ENCODE measurements around the gene MMP15. TPM values are rescaled to one million over a fixed set of nuclear protein-coding genes. Genes with fewer than 3 reads are reported as not detected.

Gene MMP15
- total and polyA plus RNA-seq, 4 donors: 19.5 to 44.5 (median 29.4) TPM

DNA sequence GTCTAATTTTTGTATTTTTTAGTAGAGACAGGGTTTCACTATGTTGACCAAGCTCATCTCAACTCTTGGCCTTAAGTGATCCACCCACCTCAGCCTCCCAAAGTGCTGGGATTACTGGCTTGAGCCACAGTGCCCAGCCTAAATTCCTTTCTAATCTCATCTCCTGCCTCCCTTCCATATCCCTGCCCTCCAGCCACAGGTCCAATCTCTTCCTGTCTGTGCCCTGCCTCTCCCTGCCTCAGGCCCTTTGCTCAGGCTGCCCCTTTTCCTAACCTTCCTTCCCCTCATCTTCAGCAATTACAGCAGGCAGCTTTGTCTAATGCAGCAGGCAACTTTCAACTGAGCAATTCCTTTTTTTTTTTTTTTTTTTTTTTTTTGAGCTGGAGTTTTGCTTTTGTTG is 56.8 kb downstream of the MMP15 start:
- Histone ChIP-seq H3K9ac (ENCODE audit: insufficient read depth in 1 of 2, low read length in 2 of 2) (no peak overlapping the region), H3K27ac (ENCODE audit: low read depth in 1 of 2, low read length in 1 of 2) (no peak overlapping the region), H3K4me3 (no peak overlapping the region), H3K9me3 (ENCODE audit: control insufficient read depth in 4 of 4, insufficient read depth in 3 of 4, low read length in 3 of 4) (peaks cover 0 to 2% (median 0%) of the 10 kb centered on the region in 4 donors), H3K4me1 (ENCODE audit: control insufficient read depth in 5 of 5, insufficient read depth in 5 of 5, low read length in 5 of 5) (peaks cover 0 to 4% (median 0%) of the 10 kb centered on the region in 5 donors), H3K36me3 (ENCODE audit: control insufficient read depth in 4 of 4, insufficient read depth in 4 of 4, low read length in 4 of 4) (no peaks in the 10 kb centered on the region), H3K27me3 (ENCODE audit: control insufficient read depth in 3 of 3, insufficient read depth in 3 of 3, low read length in 2 of 3) (no peaks in the 10 kb centered on the region)
- TF ChIP-seq, protein P1, sequence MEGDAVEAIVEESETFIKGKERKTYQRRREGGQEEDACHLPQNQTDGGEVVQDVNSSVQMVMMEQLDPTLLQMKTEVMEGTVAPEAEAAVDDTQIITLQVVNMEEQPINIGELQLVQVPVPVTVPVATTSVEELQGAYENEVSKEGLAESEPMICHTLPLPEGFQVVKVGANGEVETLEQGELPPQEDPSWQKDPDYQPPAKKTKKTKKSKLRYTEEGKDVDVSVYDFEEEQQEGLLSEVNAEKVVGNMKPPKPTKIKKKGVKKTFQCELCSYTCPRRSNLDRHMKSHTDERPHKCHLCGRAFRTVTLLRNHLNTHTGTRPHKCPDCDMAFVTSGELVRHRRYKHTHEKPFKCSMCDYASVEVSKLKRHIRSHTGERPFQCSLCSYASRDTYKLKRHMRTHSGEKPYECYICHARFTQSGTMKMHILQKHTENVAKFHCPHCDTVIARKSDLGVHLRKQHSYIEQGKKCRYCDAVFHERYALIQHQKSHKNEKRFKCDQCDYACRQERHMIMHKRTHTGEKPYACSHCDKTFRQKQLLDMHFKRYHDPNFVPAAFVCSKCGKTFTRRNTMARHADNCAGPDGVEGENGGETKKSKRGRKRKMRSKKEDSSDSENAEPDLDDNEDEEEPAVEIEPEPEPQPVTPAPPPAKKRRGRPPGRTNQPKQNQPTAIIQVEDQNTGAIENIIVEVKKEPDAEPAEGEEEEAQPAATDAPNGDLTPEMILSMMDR (IDR thresholded peaks at IDR 0.05; ENCODE audit: control extremely low read depth, extremely low read depth): no peak
- DNase-seq (no peak), ATAC-seq (ENCODE audit: insufficient read depth, low FRiP score) (no peak)

DNA sequence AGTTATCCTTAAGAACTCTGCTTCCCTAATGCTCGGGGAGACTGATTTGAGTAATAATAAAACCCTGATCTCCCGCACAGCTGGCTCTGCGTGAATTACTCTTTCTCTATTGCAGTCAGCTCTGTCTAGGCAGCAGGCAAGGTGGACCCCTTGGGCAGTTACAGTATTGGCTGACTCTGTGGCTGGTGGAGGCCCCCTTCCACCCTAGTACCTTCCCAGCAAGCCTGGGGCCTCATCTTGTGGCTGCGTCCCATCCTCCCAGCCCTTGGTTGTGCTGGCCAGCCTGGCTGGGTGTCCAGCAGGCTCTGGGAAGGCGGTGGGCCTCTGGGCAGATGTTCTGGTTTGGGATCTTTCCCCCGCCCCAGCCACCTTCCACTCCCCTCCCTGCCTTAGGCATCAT is 59.1 kb downstream of the MMP15 start:
- WGBS, 2 donors: 91 to 92% methylated on average over 6 of the region's 6 CpGs
- Histone ChIP-seq H3K4me1 (ENCODE audit: control insufficient read depth in 5 of 5, insufficient read depth in 5 of 5, low read length in 5 of 5) (peaks cover 0 to 6% (median 0%) of the 10 kb centered on the region in 5 donors), H3K27ac (ENCODE audit: low read depth in 1 of 2, low read length in 1 of 2) (no peak overlapping the region), H3K9ac (ENCODE audit: insufficient read depth in 1 of 2, low read length in 2 of 2) (no peak overlapping the region), H3K4me3 (no peak overlapping the region), H3K36me3 (ENCODE audit: control insufficient read depth in 4 of 4, insufficient read depth in 4 of 4, low read length in 4 of 4) (no peaks in the 10 kb centered on the region), H3K27me3 (ENCODE audit: control insufficient read depth in 3 of 3, insufficient read depth in 3 of 3, low read length in 2 of 3) (no peaks in the 10 kb centered on the region), H3K9me3 (ENCODE audit: control insufficient read depth in 4 of 4, insufficient read depth in 3 of 4, low read length in 3 of 4) (peaks cover 0 to 3% (median 0%) of the 10 kb centered on the region in 4 donors)
- DNase-seq: no peak
- TF ChIP-seq, protein P1 (IDR thresholded peaks at IDR 0.05; ENCODE audit: control extremely low read depth, extremely low read depth): no peak
- ATAC-seq (ENCODE audit: insufficient read depth, low FRiP score): no peak

DNA sequence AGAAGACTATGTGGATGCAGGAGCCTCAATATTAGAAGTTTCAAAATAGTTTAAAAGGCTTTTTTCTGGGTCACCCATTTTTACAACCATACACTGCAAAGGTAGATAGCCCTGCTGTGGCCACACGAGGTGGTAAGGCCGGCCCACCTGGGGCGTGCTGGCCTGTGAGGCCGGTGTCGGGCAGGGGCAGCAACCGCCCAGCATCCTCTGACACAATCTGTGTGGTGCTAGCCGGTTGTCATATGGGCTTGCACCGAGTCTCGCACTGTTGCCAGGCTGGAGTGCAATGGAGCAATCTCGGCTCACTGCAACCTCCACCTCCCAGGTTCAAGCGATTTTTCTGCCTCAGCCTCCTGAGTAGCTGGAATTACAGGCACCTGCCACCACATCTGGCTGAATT is 59.6 kb downstream of the MMP15 start:
- DNase-seq (no peak), ATAC-seq (ENCODE audit: insufficient read depth, low FRiP score) (no peak)
- Histone ChIP-seq H3K4me3 (no peak overlapping the region), H3K27ac (ENCODE audit: low read depth in 1 of 2, low read length in 1 of 2) (no peak overlapping the region), H3K9ac (ENCODE audit: insufficient read depth in 1 of 2, low read length in 2 of 2) (no peak overlapping the region), H3K4me1 (ENCODE audit: control insufficient read depth in 5 of 5, insufficient read depth in 5 of 5, low read length in 5 of 5) (peaks cover 0 to 6% (median 0%) of the 10 kb centered on the region in 5 donors), H3K36me3 (ENCODE audit: control insufficient read depth in 4 of 4, insufficient read depth in 4 of 4, low read length in 4 of 4) (no peaks in the 10 kb centered on the region), H3K27me3 (ENCODE audit: control insufficient read depth in 3 of 3, insufficient read depth in 3 of 3, low read length in 2 of 3) (no peaks in the 10 kb centered on the region), H3K9me3 (ENCODE audit: control insufficient read depth in 4 of 4, insufficient read depth in 3 of 4, low read length in 3 of 4) (peaks cover 0 to 3% (median 0%) of the 10 kb centered on the region in 4 donors)
- 96% methylated on average over 11 of the region's 11 CpGs for WGBS, 2 donors
- TF ChIP-seq, protein P1 (IDR thresholded peaks at IDR 0.05; ENCODE audit: control extremely low read depth, extremely low read depth): no peak

Measured in lung (tissue), 12 donors.